ENCODE results near the gene KCNA3.

- TF ChIP-seq BHLHE40 (IDR thresholded peaks at IDR 0.05; ENCODE audit: borderline replicate concordance) (no peak), FOXK2 (IDR thresholded peaks at IDR 0.05) (no peak), SUZ12 (IDR thresholded peaks at IDR 0.05) (no peak), ARNT (IDR thresholded peaks at IDR 0.05) (no peak), HDGF (IDR thresholded peaks at IDR 0.05; ENCODE audit: borderline replicate concordance) (no peak), FOXM1 (IDR thresholded peaks at IDR 0.05; ENCODE audit: borderline replicate concordance) (no peak), ZNF384 (IDR thresholded peaks at IDR 0.05) (no peak), NFRKB (IDR thresholded peaks at IDR 0.05) (no peak)
Observed at GRCh38 chr1:110702260-110702659, 27.5 kb upstream of the KCNA3 start.
